GM18505 (cell line): ENCODE data around the gene PSMG2.

Source experiments
- ATAC-seq: cut with Tn5 transposase; IDR thresholded peaks from one replicate; pipeline ENCODE4 v1.9.1; 2021; ENCODE audit not compliant: unreplicated experiment
- POLR2A ChIP-seq: IDR thresholded peaks from 4 replicates; pipeline ENCODE4 v1.6.1; 2011; ENCODE audit warnings: borderline replicate concordance; ENCODE audit not compliant: insufficient read depth, insufficient read length; ENCODE audit errors: extremely low read depth

Gene PSMG2

GRCh38 chr18:12766986-12767433, 64.2 kb downstream of the PSMG2 start:
- no peak for ATAC-seq

GRCh38 chr18:12767580-12768155, 64.8 kb downstream of the PSMG2 start:
- ATAC-seq, result no peak
- TF ChIP-seq POLR2A, result no peak

More at GRCh38 chr18:12766986-12767433, 64.2 kb downstream of the PSMG2 start:
- no peak for TF ChIP-seq POLR2A

GRCh38 chr18:12768625-12769024, 65.8 kb downstream of the PSMG2 start:
- ATAC-seq, result no peak
- no peak for TF ChIP-seq POLR2A

- no peak for TF ChIP-seq POLR2A
Measured at GRCh38 chr18:12769136-12769535, 66.3 kb downstream of the PSMG2 start.

GRCh38 chr18:12769644-12770440, 67.0 kb downstream of the PSMG2 start:
- no peak for ATAC-seq
- TF ChIP-seq POLR2A, result no peak

More at GRCh38 chr18:12769136-12769535, 66.3 kb downstream of the PSMG2 start:
- no peak for ATAC-seq

GRCh38 chr18:12770469-12771219, 67.8 kb downstream of the PSMG2 start:
- no peak for ATAC-seq
- no peak for TF ChIP-seq POLR2A

- no peak for TF ChIP-seq POLR2A
- ATAC-seq, result no peak
Measured at GRCh38 chr18:12772111-12772510, 69.3 kb downstream of the PSMG2 start.

- no peak for ATAC-seq
- TF ChIP-seq POLR2A, result no peak
Measured at GRCh38 chr18:12773369-12773768, 70.5 kb downstream of the PSMG2 start.

GRCh38 chr18:12774982-12775381, 72.1 kb downstream of the PSMG2 start:
- ATAC-seq, result no peak
- no peak for TF ChIP-seq POLR2A
